Activated CD4-positive, alpha-beta T cell treated with anti-CD3 and anti-CD28 coated beads, Interleukin-10, Interleukin-2, amounts not matched to agents 100 ng/mL and 50 ng/mL, durations not matched to agents 16 hours and 8 hours (primary cell): Measurements from ENCODE around the gene TAF4.

Source experiments
- DNase-seq: peaks from one replicate; pipeline ENCODE4 v3.0.0-alpha.2; 2020

TAF4 gene

GRCh38 chr20:62019144-62019805 is 46.4 kb downstream of the TAF4 start:
- DNase-seq = no peak

- no peak for DNase-seq
These were observed 47.1 kb downstream of the TAF4 start for GRCh38 chr20:62018437-62019143.

GRCh38 chr20:62015540-62016288 is 50.0 kb downstream of the TAF4 start:
- DNase-seq = no peak

- DNase-seq = no peak
These were observed 50.7 kb downstream of the TAF4 start for GRCh38 chr20:62014889-62015537.

GRCh38 chr20:62014488-62014775 is 51.2 kb downstream of the TAF4 start:
- DNase-seq = no peak

- no peak for DNase-seq
These were observed 53.0 kb downstream of the TAF4 start for GRCh38 chr20:62012631-62013030.

- DNase-seq = no peak
These were observed 53.6 kb downstream of the TAF4 start for GRCh38 chr20:62011938-62012534.

- DNase-seq = no peak
These were observed 54.3 kb downstream of the TAF4 start for GRCh38 chr20:62011403-62011790.

- DNase-seq = peak; percentile 50
These were observed 54.9 kb downstream of the TAF4 start for GRCh38 chr20:62010551-62011402.

GRCh38 chr20:62009869-62010445 is 55.7 kb downstream of the TAF4 start:
- DNase-seq = no peak

GRCh38 chr20:62009322-62009721 is 56.4 kb downstream of the TAF4 start:
- DNase-seq = no peak

GRCh38 chr20:62008643-62009183 is 57.0 kb downstream of the TAF4 start:
- DNase-seq = no peak

- DNase-seq = no peak
These were observed 58.5 kb downstream of the TAF4 start for GRCh38 chr20:62007127-62007647.

GRCh38 chr20:62006482-62006881 is 59.2 kb downstream of the TAF4 start:
- no peak for DNase-seq

GRCh38 chr20:62004614-62005013 is 61.1 kb downstream of the TAF4 start:
- no peak for DNase-seq

- no peak for DNase-seq
These were observed 61.9 kb downstream of the TAF4 start for GRCh38 chr20:62003567-62004405.

GRCh38 chr20:62002882-62003480 is 62.7 kb downstream of the TAF4 start:
- DNase-seq = no peak

GRCh38 chr20:62001178-62001715 is 64.4 kb downstream of the TAF4 start:
- no peak for DNase-seq

- DNase-seq = no peak
These were observed 67.1 kb downstream of the TAF4 start for GRCh38 chr20:61998343-61999121.
